Measurements from ENCODE around the gene TNXB. TPM values are rescaled to one million over a fixed set of nuclear protein-coding genes. Genes with fewer than 3 reads are reported as not detected.

The TNXB gene
- polyA plus RNA-seq, 1 donor from 2014 or later = 3.3 TPM

DNA sequence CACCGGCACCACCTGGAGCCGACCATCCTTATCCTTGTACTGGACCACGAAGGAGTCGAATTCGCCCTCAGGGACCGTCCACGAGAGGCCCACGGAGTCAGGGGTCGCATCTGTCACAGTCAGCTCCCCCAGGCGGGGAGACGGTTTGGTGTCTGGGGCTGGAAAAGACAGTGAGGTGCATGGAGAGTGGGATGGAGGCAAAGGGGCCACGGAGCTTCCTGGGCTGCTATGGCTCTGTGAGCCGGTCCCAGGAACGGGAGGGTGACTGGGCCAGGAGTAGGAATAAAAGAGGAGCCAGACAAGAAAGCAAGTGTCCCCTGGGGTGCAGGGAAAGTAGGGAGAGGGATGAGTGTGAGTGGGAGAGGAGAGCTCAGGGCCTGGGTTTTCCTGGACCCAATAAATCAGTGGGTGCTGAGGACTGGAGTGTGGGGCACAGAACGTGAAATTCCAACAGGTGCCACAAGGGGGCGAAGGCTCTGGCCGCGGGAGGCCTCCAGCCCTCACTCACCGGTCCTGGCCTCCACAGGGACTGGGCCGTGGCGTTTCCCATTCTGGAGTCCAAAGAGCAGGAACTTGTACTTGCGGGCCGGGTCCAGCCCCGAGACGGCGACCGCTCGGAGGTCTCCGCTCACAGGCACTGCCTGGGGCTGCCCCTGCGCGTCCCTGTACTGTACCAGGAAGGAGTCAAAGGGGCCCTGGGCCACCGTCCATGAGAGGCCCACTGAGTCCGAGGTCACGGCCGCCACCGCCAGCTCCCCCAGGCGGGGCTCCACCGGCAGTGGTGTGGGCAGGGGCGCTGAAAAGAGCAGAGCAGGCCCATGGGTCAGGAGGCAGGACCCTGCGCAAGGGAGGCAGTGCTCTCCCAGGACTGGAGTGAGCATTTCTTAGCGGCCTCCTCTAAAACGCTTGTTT lies 61.0 kb downstream of the TNXB start:
- Histone ChIP-seq H3K4me2 (ENCODE audit: low read length) (no peak overlapping the region), H2AFZ (ENCODE audit: low read depth, low read length) (no peak overlapping the region), H3F3A (ENCODE audit: insufficient read depth, low read length, poor library complexity, severe bottlenecking) (no peaks in the 10 kb centered on the region), H3K36me3 (ENCODE audit: insufficient read depth, low read length) (no peaks in the 10 kb centered on the region), H3K79me2 (replicated peaks; ENCODE audit: insufficient read depth, low read length) (no peaks in the 10 kb centered on the region), H3K27ac (ENCODE audit: low read length) (no peak overlapping the region), H4K20me1 (ENCODE audit: insufficient read depth) (no peaks in the 10 kb centered on the region), H3K9me2 (ENCODE audit: insufficient read depth, low read length) (no peaks in the 10 kb centered on the region), H3K9ac (ENCODE audit: low read length) (no peak overlapping the region), H3K9me3 (ENCODE audit: low read length) (no peaks in the 10 kb centered on the region), H3K4me3 (ENCODE audit: low read length) (no peak overlapping the region), H3K27me3 (ENCODE audit: insufficient read depth, low read depth, low read length) (no peaks in the 10 kb centered on the region)
- TF ChIP-seq, protein P1, sequence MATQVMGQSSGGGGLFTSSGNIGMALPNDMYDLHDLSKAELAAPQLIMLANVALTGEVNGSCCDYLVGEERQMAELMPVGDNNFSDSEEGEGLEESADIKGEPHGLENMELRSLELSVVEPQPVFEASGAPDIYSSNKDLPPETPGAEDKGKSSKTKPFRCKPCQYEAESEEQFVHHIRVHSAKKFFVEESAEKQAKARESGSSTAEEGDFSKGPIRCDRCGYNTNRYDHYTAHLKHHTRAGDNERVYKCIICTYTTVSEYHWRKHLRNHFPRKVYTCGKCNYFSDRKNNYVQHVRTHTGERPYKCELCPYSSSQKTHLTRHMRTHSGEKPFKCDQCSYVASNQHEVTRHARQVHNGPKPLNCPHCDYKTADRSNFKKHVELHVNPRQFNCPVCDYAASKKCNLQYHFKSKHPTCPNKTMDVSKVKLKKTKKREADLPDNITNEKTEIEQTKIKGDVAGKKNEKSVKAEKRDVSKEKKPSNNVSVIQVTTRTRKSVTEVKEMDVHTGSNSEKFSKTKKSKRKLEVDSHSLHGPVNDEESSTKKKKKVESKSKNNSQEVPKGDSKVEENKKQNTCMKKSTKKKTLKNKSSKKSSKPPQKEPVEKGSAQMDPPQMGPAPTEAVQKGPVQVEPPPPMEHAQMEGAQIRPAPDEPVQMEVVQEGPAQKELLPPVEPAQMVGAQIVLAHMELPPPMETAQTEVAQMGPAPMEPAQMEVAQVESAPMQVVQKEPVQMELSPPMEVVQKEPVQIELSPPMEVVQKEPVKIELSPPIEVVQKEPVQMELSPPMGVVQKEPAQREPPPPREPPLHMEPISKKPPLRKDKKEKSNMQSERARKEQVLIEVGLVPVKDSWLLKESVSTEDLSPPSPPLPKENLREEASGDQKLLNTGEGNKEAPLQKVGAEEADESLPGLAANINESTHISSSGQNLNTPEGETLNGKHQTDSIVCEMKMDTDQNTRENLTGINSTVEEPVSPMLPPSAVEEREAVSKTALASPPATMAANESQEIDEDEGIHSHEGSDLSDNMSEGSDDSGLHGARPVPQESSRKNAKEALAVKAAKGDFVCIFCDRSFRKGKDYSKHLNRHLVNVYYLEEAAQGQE (IDR thresholded peaks at IDR 0.05; ENCODE audit: borderline replicate concordance) = no peak
- TF ChIP-seq CTCF (IDR thresholded peaks at IDR 0.05; ENCODE audit: poor library complexity, severe bottlenecking) (peak; percentile 58), RAD21 (conservative IDR thresholded peaks at IDR 0.05) (peak; percentile 22), SMC3 (conservative IDR thresholded peaks at IDR 0.05; ENCODE audit: poor library complexity) (peak; percentile 45)

- no peak overlapping the region for H2AFZ ChIP-seq (ENCODE audit: low read depth, low read length)
- no peaks in the 10 kb centered on the region for H3K36me3 ChIP-seq (ENCODE audit: insufficient read depth, low read length)
- H3F3A ChIP-seq (ENCODE audit: insufficient read depth, low read length, poor library complexity, severe bottlenecking) = no peaks in the 10 kb centered on the region
- H3K27me3 ChIP-seq (ENCODE audit: insufficient read depth, low read depth, low read length) = no peaks in the 10 kb centered on the region
- H3K4me2 ChIP-seq (ENCODE audit: low read length) = no peak overlapping the region
- no peak overlapping the region for H3K4me3 ChIP-seq (ENCODE audit: low read length)
- no peaks in the 10 kb centered on the region for H4K20me1 ChIP-seq (ENCODE audit: insufficient read depth)
- no peaks in the 10 kb centered on the region for H3K9me2 ChIP-seq (ENCODE audit: insufficient read depth, low read length)
- H3K9ac ChIP-seq (ENCODE audit: low read length) = no peak overlapping the region
- H3K9me3 ChIP-seq (ENCODE audit: low read length) = no peaks in the 10 kb centered on the region
- H3K79me2 ChIP-seq (replicated peaks; ENCODE audit: insufficient read depth, low read length) = no peaks in the 10 kb centered on the region
- TF ChIP-seq RAD21 (conservative IDR thresholded peaks at IDR 0.05) = no peak
- TF ChIP-seq EP300 (conservative IDR thresholded peaks at IDR 0.05; ENCODE audit: poor library complexity, severe bottlenecking) = no peak
- no peak for TF ChIP-seq CTCF (IDR thresholded peaks at IDR 0.05; ENCODE audit: poor library complexity, severe bottlenecking)
- no peak for TF ChIP-seq MXI1 (conservative IDR thresholded peaks at IDR 0.05; ENCODE audit: poor library complexity, severe bottlenecking)
- no peak for TF ChIP-seq TAF1 (IDR thresholded peaks at IDR 0.05; ENCODE audit: low read depth)
- TF ChIP-seq POLR2AphosphoS5 (IDR thresholded peaks at IDR 0.05) = no peak
- no peak for TF ChIP-seq EZH2 (IDR thresholded peaks at IDR 0.05; ENCODE audit: borderline replicate concordance, insufficient read depth, low read length, poor library complexity, severe bottlenecking)
- no peak for TF ChIP-seq SMC3 (conservative IDR thresholded peaks at IDR 0.05; ENCODE audit: poor library complexity)
- TF ChIP-seq, protein P1 (IDR thresholded peaks at IDR 0.05; ENCODE audit: borderline replicate concordance) = no peak
- H3K27ac ChIP-seq (ENCODE audit: low read length) = no peak overlapping the region
Observed at GRCh38 chr6:32047539-32047854, 61.6 kb downstream of the TNXB start.

All from neural cell (in vitro differentiated cells).